ENCODE results near the gene PHF21B.

PHF21B gene

GRCh38 chr22:45007391-45008185, 2.2 kb downstream of the PHF21B start:
- peak; percentile 87 for DNase-seq

GRCh38 chr22:45006964-45007390, 2.8 kb downstream of the PHF21B start:
- Histone ChIP-seq H3K4me3 (ENCODE audit: low read depth, low read length) (peak overlapping the region; percentile 49), H3K27me3 (ENCODE audit: insufficient read depth, low read depth, severe bottlenecking) (no peaks in the 10 kb centered on the region), H3K36me3 (peaks cover 36% of the 10 kb centered on the region), H3K27ac (peak overlapping the region; percentile 66), H3K9me3 (ENCODE audit: severe bottlenecking) (no peaks in the 10 kb centered on the region)
- peak; percentile 74 for DNase-seq
- TF ChIP-seq, protein P1, sequence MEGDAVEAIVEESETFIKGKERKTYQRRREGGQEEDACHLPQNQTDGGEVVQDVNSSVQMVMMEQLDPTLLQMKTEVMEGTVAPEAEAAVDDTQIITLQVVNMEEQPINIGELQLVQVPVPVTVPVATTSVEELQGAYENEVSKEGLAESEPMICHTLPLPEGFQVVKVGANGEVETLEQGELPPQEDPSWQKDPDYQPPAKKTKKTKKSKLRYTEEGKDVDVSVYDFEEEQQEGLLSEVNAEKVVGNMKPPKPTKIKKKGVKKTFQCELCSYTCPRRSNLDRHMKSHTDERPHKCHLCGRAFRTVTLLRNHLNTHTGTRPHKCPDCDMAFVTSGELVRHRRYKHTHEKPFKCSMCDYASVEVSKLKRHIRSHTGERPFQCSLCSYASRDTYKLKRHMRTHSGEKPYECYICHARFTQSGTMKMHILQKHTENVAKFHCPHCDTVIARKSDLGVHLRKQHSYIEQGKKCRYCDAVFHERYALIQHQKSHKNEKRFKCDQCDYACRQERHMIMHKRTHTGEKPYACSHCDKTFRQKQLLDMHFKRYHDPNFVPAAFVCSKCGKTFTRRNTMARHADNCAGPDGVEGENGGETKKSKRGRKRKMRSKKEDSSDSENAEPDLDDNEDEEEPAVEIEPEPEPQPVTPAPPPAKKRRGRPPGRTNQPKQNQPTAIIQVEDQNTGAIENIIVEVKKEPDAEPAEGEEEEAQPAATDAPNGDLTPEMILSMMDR (IDR thresholded peaks at IDR 0.05; ENCODE audit: low read depth, low read length), result no peak

More at GRCh38 chr22:45007391-45008185, 2.2 kb downstream of the PHF21B start:
- Histone ChIP-seq H3K27ac (peak overlapping the region; percentile 97), H3K36me3 (peaks cover 30% of the 10 kb centered on the region), H3K9me3 (ENCODE audit: severe bottlenecking) (no peaks in the 10 kb centered on the region), H3K4me3 (ENCODE audit: low read depth, low read length) (peak overlapping the region; percentile 75), H3K27me3 (ENCODE audit: insufficient read depth, low read depth, severe bottlenecking) (no peaks in the 10 kb centered on the region)
- TF ChIP-seq, protein P1 (IDR thresholded peaks at IDR 0.05; ENCODE audit: low read depth, low read length), result no peak

GRCh38 chr22:45006111-45006963, 3.5 kb downstream of the PHF21B start:
- no peaks in the 10 kb centered on the region for H3K27me3 ChIP-seq (ENCODE audit: insufficient read depth, low read depth, severe bottlenecking)
- H3K27ac ChIP-seq, result peak overlapping the region; percentile 66
- H3K4me3 ChIP-seq (ENCODE audit: low read depth, low read length), result peak overlapping the region; percentile 49
- peaks cover 43% of the 10 kb centered on the region for H3K36me3 ChIP-seq
- no peak for DNase-seq
- TF ChIP-seq, protein P1 (IDR thresholded peaks at IDR 0.05; ENCODE audit: low read depth, low read length), result no peak
- H3K9me3 ChIP-seq (ENCODE audit: severe bottlenecking), result no peaks in the 10 kb centered on the region

- Histone ChIP-seq H3K4me3 (ENCODE audit: low read depth, low read length) (no peak overlapping the region), H3K36me3 (peaks cover 62% of the 10 kb centered on the region), H3K9me3 (ENCODE audit: severe bottlenecking) (no peaks in the 10 kb centered on the region), H3K27me3 (ENCODE audit: insufficient read depth, low read depth, severe bottlenecking) (no peaks in the 10 kb centered on the region), H3K27ac (no peak overlapping the region)
- no peak for DNase-seq
- TF ChIP-seq, protein P1 (IDR thresholded peaks at IDR 0.05; ENCODE audit: low read depth, low read length), result no peak
These were observed 8.2 kb downstream of the PHF21B start for GRCh38 chr22:45001653-45002052.

GRCh38 chr22:45000330-45000729, 9.5 kb downstream of the PHF21B start:
- H3K27ac ChIP-seq, result peak overlapping the region; percentile 68
- H3K4me3 ChIP-seq (ENCODE audit: low read depth, low read length), result no peak overlapping the region
- DNase-seq, result no peak
- H3K27me3 ChIP-seq (ENCODE audit: insufficient read depth, low read depth, severe bottlenecking), result no peaks in the 10 kb centered on the region
- TF ChIP-seq, protein P1 (IDR thresholded peaks at IDR 0.05; ENCODE audit: low read depth, low read length), result no peak
- H3K9me3 ChIP-seq (ENCODE audit: severe bottlenecking), result no peaks in the 10 kb centered on the region
- H3K36me3 ChIP-seq, result peaks cover 67% of the 10 kb centered on the region
